Epithelial cell of esophagus (primary cell): Measurements from ENCODE around the gene TIMP2.

ENCODE experiments used
- DNase-seq: peaks from one replicate; pipeline ENCODE4 v3.0.0; 2010; ENCODE audit warnings: low read depth
- H3K4me3 ChIP-seq: 2 replicates; pipeline ENCODE4 v1.5.1; 2011; ENCODE audit warnings: mild to moderate bottlenecking, low read length, control low read depth
- TF ChIP-seq, protein P1 (sequence below): IDR thresholded peaks from 2 replicates; pipeline ENCODE4 v1.5.1; 2011; ENCODE audit warnings: low read depth, mild to moderate bottlenecking, low read length, control low read depth, inconsistent platforms; ENCODE audit not compliant: insufficient read depth; ENCODE audit errors: missing control alignments

Gene TIMP2

DNA sequence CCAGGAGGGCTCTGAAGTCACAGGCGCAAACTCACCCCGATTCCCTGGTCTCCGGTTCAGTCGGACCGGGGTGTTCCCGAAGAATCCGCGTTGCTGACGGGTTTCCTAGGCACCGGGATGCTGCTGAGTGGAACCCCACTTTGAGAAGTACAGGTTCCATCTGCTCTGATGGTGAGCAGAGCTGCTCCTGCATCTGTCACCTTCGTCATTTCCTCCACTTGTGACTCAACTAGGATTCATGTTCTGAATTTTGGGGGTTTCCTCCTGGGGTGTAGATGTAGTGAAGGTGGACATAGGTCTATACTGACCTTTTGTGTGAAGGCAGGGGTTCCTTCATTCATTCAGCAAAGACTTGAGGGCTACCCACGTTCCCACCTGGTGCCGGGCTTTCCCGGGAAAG is 29.5 kb upstream of the TIMP2 start:
- TF ChIP-seq, protein P1, sequence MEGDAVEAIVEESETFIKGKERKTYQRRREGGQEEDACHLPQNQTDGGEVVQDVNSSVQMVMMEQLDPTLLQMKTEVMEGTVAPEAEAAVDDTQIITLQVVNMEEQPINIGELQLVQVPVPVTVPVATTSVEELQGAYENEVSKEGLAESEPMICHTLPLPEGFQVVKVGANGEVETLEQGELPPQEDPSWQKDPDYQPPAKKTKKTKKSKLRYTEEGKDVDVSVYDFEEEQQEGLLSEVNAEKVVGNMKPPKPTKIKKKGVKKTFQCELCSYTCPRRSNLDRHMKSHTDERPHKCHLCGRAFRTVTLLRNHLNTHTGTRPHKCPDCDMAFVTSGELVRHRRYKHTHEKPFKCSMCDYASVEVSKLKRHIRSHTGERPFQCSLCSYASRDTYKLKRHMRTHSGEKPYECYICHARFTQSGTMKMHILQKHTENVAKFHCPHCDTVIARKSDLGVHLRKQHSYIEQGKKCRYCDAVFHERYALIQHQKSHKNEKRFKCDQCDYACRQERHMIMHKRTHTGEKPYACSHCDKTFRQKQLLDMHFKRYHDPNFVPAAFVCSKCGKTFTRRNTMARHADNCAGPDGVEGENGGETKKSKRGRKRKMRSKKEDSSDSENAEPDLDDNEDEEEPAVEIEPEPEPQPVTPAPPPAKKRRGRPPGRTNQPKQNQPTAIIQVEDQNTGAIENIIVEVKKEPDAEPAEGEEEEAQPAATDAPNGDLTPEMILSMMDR = no peak
- H3K4me3 ChIP-seq = no peak overlapping the region
- DNase-seq = no peak

DNA sequence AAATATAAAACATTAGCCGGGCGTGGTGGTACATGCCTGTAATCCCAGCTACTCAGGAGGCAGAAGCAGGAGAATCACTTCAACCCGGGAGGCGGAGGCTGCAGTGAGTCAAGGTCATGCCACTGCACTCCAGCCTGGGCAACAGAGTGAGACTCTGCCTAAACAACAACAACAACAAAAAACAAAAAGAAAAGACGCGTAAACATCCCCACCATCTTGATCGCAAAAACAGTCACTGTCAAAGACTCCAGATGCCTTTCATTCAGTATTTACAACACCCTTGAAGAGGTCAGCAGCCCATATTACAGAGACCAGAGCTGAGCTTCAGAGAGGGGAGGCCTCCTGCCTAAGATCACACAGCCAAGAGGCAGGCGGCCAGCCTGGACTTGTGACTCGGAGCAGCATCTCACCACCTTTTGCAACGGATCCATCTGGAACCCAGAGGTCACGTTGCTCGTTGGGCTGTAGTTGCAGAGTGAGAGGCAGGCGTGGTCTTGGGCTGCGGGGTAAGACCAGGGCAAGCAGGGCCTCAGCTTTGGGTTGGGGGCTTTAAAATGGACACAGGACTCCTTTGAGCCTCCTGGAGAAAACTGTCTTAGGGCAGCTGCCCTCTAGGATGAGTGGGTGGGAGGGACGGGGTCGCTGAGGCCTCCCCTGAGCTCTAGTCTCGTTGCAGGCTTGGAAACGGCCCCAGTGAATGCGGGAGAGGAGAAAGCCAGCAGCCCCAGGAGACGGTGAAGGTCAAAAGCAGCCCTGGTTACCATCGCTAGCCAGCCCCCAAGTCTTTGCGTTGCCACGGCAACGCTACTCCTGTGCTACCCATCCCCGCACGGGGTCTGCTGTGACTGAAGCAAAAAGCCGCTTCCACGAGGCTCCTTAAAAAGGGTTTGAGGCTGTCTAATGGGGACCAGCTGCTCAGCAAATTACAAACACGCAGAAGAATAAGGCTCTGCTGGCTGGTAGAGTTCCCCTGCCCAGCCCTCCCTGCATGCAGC is 28.5 kb upstream of the TIMP2 start:
- TF ChIP-seq, protein P1 = no peak
- no peak overlapping the region for H3K4me3 ChIP-seq
- no peak for DNase-seq

DNA sequence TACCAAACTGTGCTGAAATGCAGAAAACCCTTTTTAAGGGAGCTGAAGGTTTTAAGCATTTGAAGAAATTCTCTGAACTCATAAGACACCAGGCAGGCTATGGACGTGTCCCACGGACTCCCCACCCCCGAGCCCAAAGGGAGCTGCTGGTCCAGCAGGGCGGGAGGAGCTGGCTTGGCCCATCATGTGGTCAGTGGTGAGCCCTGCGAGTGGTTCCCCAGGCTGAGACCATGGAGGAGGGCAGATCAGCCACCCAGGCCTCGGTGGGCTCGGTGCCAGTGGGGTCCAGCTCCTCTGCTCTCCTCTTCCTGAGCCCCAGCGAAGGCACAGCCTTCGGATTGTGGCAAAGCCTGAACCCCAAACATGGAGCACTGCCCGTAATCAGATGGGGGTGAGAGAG is 27.5 kb upstream of the TIMP2 start:
- DNase-seq = no peak
- no peak overlapping the region for H3K4me3 ChIP-seq
- TF ChIP-seq, protein P1 = no peak

DNA sequence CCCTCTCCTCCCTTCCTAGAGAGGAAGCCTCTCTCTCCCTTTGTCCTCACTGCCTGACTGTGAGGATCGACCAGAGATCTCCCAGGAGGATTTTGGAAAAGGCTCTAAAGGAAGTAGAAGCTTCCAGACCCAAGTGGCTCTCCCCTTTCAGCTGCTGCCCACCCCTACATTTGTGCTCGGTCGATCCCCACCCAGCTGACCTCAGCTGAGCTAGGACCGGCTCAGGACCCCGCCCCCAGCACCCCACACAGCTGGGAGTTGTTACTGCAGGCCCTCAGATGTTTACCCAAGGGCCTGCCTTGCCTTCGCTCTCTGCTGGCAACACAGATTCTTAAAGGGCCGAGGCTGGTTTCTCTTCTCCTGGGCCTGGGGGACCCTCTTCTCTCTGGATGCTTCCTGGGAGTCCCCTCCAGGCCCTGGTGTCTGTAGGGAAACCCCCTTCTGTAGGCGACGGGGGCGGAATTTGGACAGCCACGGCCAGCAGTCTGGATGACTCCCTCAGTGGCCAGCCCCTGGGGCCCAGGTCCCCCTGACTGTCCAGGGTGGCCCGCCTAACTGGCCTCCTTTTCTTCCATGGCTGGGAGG is 26.9 kb upstream of the TIMP2 start:
- no peak overlapping the region for H3K4me3 ChIP-seq
- DNase-seq = no peak
- TF ChIP-seq, protein P1 = no peak

DNA sequence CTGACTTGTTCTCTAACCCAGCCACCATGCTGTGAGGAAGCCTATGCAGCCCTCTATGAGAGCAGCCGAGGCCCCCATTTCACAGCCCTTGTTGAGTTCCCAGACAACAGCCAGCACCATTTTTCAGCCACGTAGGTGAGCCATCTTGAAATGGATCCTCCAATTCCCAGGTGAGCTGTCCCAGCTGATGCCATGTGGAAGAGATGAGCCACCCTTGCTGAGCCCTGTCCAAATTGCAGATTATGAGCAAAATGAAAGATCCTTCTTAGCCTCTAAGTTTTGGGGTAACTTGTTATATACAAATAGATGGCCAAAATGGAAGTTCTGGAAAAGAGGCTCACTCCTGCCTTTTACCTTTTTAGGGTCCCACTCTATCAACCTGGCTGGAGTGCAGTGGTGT is 25.7 kb upstream of the TIMP2 start:
- no peak overlapping the region for H3K4me3 ChIP-seq
- DNase-seq = no peak
- TF ChIP-seq, protein P1 = no peak

DNA sequence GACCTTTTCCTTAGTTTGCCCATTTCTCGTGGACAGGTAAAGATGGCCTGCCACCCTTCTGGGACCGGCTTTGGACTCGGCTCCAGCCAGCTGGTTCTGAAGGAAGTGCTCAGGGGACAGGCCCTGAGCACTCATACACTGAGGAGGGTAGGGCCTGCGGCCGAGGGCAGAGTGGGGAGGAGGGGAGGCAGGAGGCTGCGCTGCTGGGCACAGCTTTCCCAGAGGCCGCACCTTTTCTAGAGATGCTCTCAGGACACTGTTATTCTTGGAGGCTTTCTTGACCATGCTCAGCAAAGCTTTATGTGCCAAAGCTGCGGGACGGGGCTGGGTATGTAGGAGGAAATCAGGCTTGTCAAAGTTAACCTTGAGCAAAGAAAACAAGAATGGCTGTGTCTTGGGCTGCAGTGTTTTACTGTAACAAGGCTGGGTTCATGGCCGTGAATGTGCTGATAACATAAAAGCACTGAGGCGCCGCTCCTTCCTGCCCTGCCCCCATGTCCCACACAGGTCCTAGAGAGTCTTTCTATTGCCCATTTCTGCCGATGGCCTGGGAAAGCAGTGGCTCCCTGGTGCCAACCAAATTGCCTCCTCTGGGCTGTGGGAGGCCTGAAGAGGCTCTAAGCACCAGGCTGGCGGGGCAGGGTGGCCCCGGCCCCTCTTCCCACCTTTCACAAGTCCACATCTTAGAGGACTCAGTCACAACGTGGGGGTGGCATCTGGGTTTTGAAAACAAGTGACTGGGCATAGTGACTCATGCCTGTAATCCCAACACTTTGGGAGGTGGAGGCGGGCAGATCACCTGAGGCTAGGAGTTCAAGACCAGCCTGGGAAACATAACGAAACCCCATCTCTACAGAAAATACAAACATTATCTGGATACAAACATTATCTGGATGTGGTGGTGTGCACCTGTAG is 22.3 kb upstream of the TIMP2 start:
- TF ChIP-seq, protein P1 = no peak
- DNase-seq = peak; percentile 30
- H3K4me3 ChIP-seq = no peak overlapping the region
